ENCODE data around the gene SLC22A13.
"Not testable (repeated sequence)": the region's sequence is repeated elsewhere in the genome, so short reads cannot be mapped to it uniquely, and the experiment has no call there.

Gene SLC22A13

DNA sequence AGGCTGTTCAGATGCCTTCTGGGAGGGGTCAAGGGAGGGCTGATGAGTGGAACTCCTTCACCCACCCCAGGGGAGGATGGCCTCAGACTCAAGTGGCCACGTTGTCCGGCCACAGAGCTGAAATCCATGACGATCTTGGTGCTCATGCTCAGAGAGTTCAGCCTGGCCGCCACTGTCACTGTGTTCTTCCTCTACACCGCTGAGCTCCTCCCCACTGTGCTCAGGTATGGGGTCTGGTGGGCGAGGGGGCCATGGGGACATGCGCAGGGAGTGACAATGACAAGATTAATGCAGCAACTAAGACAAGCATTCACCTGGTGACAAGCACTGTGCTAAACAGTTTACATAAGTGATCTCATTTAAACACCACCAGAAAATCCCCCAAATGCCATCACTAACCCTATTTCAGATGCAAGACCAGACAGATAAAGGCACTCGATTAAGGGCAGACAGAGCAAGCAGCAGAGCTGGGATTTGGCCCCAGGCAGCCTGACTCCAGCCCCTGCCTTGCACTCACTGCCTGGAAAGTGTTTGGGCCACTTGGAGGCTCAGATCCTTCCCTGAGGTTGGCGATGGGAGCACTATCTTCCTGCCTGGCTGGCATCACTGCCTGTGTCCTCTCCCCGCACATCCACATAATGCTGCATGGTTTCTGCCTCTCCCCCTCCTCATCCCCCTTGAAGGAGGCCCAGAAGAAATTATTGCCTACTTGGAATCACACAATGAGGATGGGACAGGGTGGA is 50.0 kb downstream of the SLC22A13 start:
- ATAC-seq (replicated peaks), result no peak
- Mint-ChIP-seq H3K4me1 (ENCODE audit: low read depth in 2 of 2) (no peaks in the 10 kb centered on the region), H3K9me3 (no peaks in the 10 kb centered on the region), H3K4me3 (no peak overlapping the region), H3K36me3 (ENCODE audit: insufficient read depth) (no peaks in the 10 kb centered on the region), H3K27me3 (peaks cover 10 to 16% of the 10 kb centered on the region in 2 donors), H3K27ac (no peak overlapping the region)
- DNase-seq, result no peak

GRCh38 chr3:38316356-38317191 is 51.0 kb downstream of the SLC22A13 start:
- no peaks in the 10 kb centered on the region for H3K36me3 Mint-ChIP-seq (ENCODE audit: insufficient read depth)
- ATAC-seq (replicated peaks) (no peak), DNase-seq (no peak)
- peaks cover 10 to 20% of the 10 kb centered on the region in 2 donors for H3K27me3 Mint-ChIP-seq
- H3K4me1 Mint-ChIP-seq (ENCODE audit: low read depth in 2 of 2), result no peaks in the 10 kb centered on the region
- H3K27ac Mint-ChIP-seq, result no peak overlapping the region
- H3K4me3 Mint-ChIP-seq, result no peak overlapping the region
- no peaks in the 10 kb centered on the region for H3K9me3 Mint-ChIP-seq

GRCh38 chr3:38317192-38317759 is 51.7 kb downstream of the SLC22A13 start:
- H3K4me3 Mint-ChIP-seq, result no peak overlapping the region
- DNase-seq (no peak), ATAC-seq (replicated peaks) (no peak)
- no peaks in the 10 kb centered on the region for H3K9me3 Mint-ChIP-seq
- H3K27ac Mint-ChIP-seq, result no peak overlapping the region
- H3K36me3 Mint-ChIP-seq (ENCODE audit: insufficient read depth), result no peaks in the 10 kb centered on the region
- H3K27me3 Mint-ChIP-seq, result peaks cover 6 to 15% of the 10 kb centered on the region in 2 donors
- H3K4me1 Mint-ChIP-seq (ENCODE audit: low read depth in 2 of 2), result no peaks in the 10 kb centered on the region

DNA sequence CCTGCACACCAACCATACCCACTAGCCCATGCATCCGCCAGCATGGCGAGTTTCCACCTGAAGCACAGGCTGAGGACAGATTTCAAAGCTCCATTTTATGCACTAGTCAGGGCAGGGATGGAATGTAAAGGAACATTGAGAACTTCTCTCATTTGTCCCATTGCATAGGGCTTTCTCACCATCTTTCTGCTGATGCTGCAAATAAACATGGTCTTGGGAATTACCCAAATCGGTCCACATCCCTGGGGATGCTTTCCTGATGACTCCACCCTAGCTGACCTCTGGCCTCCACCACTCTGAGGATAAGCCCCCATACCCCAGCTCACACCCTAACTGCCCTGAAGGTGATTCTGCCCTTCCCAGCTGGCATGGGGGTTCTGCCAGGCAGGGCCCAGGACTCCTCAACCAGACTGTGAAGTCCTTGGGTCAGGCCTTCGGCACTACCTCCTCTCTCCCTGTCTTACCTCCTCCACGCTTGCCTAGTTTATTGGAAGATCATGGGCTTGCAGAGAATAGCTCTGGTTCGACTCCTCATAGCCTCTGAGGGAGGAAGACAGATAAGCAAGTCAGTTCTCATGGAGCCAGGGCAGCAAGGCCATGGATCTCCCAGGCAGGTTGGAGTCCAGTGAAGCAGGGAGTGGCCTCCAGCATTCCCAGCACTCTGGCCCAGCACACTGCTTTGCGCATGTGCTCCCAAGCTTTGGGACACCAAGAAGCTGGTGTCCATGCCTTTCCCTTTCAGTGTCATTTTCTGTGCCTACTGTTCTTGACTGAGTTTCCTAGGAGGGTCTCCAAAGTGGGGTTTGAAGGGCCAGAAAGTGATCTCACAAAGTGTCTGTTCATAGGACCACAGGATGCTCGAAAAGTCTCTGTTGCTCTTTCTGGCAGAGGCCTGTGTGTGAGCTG is 53.4 kb downstream of the SLC22A13 start:
- Mint-ChIP-seq H3K4me1 (ENCODE audit: low read depth in 2 of 2) (no peaks in the 10 kb centered on the region), H3K27me3 (peaks cover 5 to 6% of the 10 kb centered on the region in 2 donors), H3K4me3 (no peak overlapping the region), H3K27ac (no peak overlapping the region), H3K9me3 (no peaks in the 10 kb centered on the region), H3K36me3 (ENCODE audit: insufficient read depth) (no peaks in the 10 kb centered on the region)
- DNase-seq (no peak), ATAC-seq (replicated peaks) (no peak)

DNA sequence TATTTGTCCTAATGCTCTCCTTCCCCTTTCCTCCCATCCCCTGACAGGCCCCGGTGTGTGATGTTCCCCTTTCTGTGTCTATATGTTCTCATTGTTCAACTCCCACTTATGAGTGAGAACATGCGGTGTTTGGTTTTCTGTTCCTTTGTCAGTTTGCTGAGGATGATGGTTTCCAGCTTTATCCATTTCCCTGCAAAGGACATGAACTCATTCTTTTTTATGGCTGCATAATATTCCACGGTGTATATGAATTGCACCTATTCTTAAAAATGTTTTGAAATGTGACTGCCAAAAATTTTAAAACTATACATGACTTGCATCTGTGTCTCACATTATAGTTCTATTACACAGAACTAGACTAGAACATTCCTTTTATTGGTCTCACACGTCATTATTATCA is 55.0 kb downstream of the SLC22A13 start:
- H3K4me3 Mint-ChIP-seq; H3K27ac Mint-ChIP-seq; ATAC-seq (replicated peaks); H3K36me3 Mint-ChIP-seq (ENCODE audit: insufficient read depth); H3K4me1 Mint-ChIP-seq (ENCODE audit: low read depth in 2 of 2); H3K9me3 Mint-ChIP-seq; DNase-seq: not testable (repeated sequence)
- H3K27me3 Mint-ChIP-seq, result peaks cover 14 to 18% of the 10 kb centered on the region in 2 donors

DNA sequence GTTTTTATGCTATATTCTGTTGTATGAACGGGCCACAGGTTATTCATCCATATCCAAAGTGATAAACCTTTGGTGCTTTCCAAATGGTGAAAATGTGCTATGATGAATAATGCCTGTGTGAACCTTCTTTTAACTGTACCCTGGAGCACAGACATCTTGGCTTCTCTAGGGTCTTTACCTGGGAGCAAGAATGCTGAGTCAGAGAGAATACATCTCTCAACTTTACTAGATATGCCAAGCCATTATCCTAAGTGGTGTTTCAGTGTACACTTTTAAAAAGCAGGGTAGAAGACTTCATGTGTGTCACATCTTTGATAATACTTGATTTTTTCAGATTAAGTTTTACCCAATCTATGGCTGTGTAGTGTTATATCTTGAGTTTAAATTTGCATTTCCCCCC is 57.4 kb downstream of the SLC22A13 start:
- Mint-ChIP-seq H3K36me3 (ENCODE audit: insufficient read depth) (no peaks in the 10 kb centered on the region), H3K27ac (no peak overlapping the region), H3K27me3 (peaks cover 26 to 32% of the 10 kb centered on the region in 2 donors), H3K4me1 (ENCODE audit: low read depth in 2 of 2) (no peaks in the 10 kb centered on the region), H3K9me3 (no peaks in the 10 kb centered on the region), H3K4me3 (no peak overlapping the region)
- DNase-seq (no peak), ATAC-seq (replicated peaks) (no peak)

DNA sequence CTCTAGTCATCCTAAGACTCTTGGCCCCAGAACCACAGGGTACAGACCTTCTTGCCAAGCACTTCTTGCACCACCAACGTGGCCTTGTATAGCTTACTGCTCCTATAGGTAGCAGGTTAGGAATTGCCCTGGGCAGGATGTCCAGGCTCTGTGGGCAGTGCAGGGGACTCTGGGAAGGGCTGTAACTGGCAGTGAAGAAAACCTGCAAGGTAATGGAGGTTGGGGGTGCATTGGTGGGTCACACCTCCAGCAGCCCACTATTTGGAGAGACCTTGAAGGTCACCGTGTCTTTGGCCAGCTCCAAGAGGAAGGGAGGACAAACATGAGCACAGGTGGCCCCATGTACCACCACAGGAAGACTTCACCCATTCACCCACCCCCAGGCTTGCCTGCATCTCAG is 59.6 kb downstream of the SLC22A13 start:
- Mint-ChIP-seq H3K36me3 (ENCODE audit: insufficient read depth) (no peaks in the 10 kb centered on the region), H3K27me3 (peaks cover 26 to 32% of the 10 kb centered on the region in 2 donors), H3K4me3 (no peak overlapping the region), H3K4me1 (ENCODE audit: low read depth in 2 of 2) (no peaks in the 10 kb centered on the region), H3K9me3 (no peaks in the 10 kb centered on the region), H3K27ac (no peak overlapping the region)
- DNase-seq (no peak), ATAC-seq (replicated peaks) (no peak)

DNA sequence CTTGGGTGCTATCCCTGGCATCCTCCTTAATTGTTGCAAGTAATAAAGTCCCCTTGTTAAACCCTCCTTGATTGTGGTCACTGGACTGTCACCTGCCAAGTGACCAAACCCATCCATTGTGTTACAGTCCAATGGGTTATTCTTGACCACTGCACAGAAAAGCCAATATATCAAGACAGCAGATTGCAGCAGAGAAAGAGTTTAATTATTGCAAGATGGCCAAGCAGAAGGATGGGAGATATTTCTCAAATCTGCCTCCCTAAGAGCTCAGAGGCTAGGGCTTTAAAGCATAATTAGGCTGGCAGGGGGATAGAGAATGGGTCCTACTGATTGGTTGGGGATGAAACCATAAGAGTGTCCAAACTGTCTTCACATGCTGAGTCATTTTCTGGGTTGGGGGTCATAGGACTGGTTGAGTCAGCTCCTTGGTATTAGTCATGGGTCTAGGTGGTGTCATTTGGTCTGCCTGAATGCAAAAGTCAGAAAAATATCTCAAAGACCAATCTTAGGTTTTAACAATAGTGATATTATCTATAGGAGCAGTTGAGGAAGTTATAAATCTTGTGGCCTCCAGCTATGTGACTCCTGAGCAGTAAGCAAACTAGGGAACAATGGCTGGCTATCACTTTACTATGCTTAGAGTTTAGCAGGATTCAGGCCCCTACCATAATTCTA is 61.9 kb downstream of the SLC22A13 start:
- Mint-ChIP-seq H3K36me3 (ENCODE audit: insufficient read depth) (no peaks in the 10 kb centered on the region), H3K27ac (no peak overlapping the region), H3K4me1 (ENCODE audit: low read depth in 2 of 2) (no peaks in the 10 kb centered on the region), H3K9me3 (no peaks in the 10 kb centered on the region), H3K4me3 (no peak overlapping the region), H3K27me3 (peaks cover 32 to 35% of the 10 kb centered on the region in 2 donors)
- DNase-seq, result no peak
- ATAC-seq (replicated peaks), result no peak
